GM12878 (cell line): Measurements from ENCODE around the gene CHST8. TPM values are rescaled to one million over a fixed set of nuclear protein-coding genes. Genes with fewer than 3 reads are reported as not detected.

Experiments used
- ATAC-seq: fragments of 200-7000 bp; cut with Tn5 transposase; 3 replicates; pipeline ENCODE4 v1.9.1; 2020; ENCODE audit warnings: mild to moderate bottlenecking, moderate library complexity
- BruUV-seq: library from RNA; stranded (reverse); fragments of 400-500 nt; replicated peaks from 2 replicates; lab custom pipeline; 2021; lab: Mats Ljungman, UMichigan
- CTCF ChIA-PET: fragments of 300-600 bp; sonication (Branson Sonifier 250); formaldehyde crosslinking; extraction: SDS; loops from one replicate; lab custom pipeline; 2021; ENCODE audit warnings: inconsistent platforms; lab: Yijun Ruan, JAX
- POLR2A ChIA-PET: fragments of 350-600 bp; formaldehyde crosslinking; extraction: SDS; loops from one replicate; lab custom pipeline; 2021; ENCODE audit warnings: inconsistent platforms; lab: Charles Lee
- RAD21 ChIA-PET: fragments of 300-600 bp; sonication (Branson Sonifier 250); formaldehyde crosslinking; loops from one replicate; lab custom pipeline; 2023; ENCODE audit warnings: antibody characterized with exemption; ENCODE audit not compliant: unreplicated experiment; lab: Charles Lee
- SMC1A ChIA-PET: fragments of 300-600 bp; sonication (Branson Sonifier 250); formaldehyde crosslinking; loops from one replicate; lab custom pipeline; 2023; ENCODE audit not compliant: unreplicated experiment, uncharacterized antibody; lab: Charles Lee
- DNase-seq: peaks from one replicate; pipeline ENCODE4 v3.0.0-alpha.2; 2011; ENCODE audit warnings: low read depth, low spot score
- FAIRE-seq: peaks from 3 replicates; lab custom pipeline; 2011; peaks lifted over from hg19 to GRCh38; lab: Jason Lieb, UNC
- H2AFZ ChIP-seq: 2 replicates; pipeline ENCODE4 v1.6.0; 2011; ENCODE audit warnings: low read depth, low read length, control low read depth; ENCODE audit not compliant: control insufficient read depth
- H3K27ac ChIP-seq: 2 replicates; pipeline ENCODE4 v1.5.1; 2011; ENCODE audit warnings: control low read depth; ENCODE audit not compliant: control insufficient read depth, insufficient read depth
- H3K27me3 ChIP-seq, 2 experiments: replicated peaks in 1 of 2; 2 replicates each; pipeline versions ENCODE4 v1.6.0 to v1.6.1; 2011; ENCODE audit warnings: low read length in 1 of 2; ENCODE audit not compliant: control insufficient read depth in 2 of 2, insufficient read depth in 2 of 2
- H3K36me3 ChIP-seq, 2 experiments: 2 replicates each; pipeline ENCODE4 v1.5.1; 2011; ENCODE audit warnings: low read length in 1 of 2; ENCODE audit not compliant: control insufficient read depth in 2 of 2, insufficient read depth in 2 of 2
- H3K4me1 ChIP-seq: 2 replicates; pipeline ENCODE4 v1.6.1; 2011; ENCODE audit warnings: mild to moderate bottlenecking, low read length, moderate library complexity, mixed read lengths; ENCODE audit not compliant: control insufficient read depth, insufficient read depth
- H3K4me2 ChIP-seq: 2 replicates; pipeline ENCODE4 v1.6.0; 2011; ENCODE audit warnings: control low read depth; ENCODE audit not compliant: control insufficient read depth, insufficient read depth
- H3K4me3 ChIP-seq: fragments of 200-600 bp; sonication (generic); 2 replicates; pipeline ENCODE4 v1.5.1; 2016
- H3K79me2 ChIP-seq: 2 replicates; pipeline ENCODE4 v1.6.0; 2011; ENCODE audit warnings: low read length; ENCODE audit not compliant: control insufficient read depth, insufficient read depth
- H3K9ac ChIP-seq: 2 replicates; pipeline ENCODE4 v1.8.0; 2011; ENCODE audit warnings: low read length, control low read depth, mixed read lengths; ENCODE audit not compliant: control insufficient read depth, insufficient read depth
- H3K9me3 ChIP-seq: replicated peaks from 3 replicates; pipeline ENCODE4 v1.5.1; 2011; ENCODE audit warnings: mild to moderate bottlenecking, low read length; ENCODE audit not compliant: control insufficient read depth, insufficient read depth
- H4K20me1 ChIP-seq: 2 replicates; pipeline ENCODE4 v1.6.0; 2011; ENCODE audit not compliant: control insufficient read depth, insufficient read depth
- BACH1 ChIP-seq: fragments of 450-650 bp; IDR thresholded peaks from 2 replicates; pipeline ENCODE4 v1.6.1; 2017; ENCODE audit warnings: mild to moderate bottlenecking, borderline replicate concordance
- BCL3 ChIP-seq: IDR thresholded peaks from 2 replicates; pipeline ENCODE4 v1.6.1; 2011; ENCODE audit warnings: borderline replicate concordance, low read depth, mild to moderate bottlenecking, moderate library complexity, low read length; ENCODE audit not compliant: insufficient read depth, poor library complexity, severe bottlenecking
- FOXK2 ChIP-seq: fragments of 450-650 bp; IDR thresholded peaks from 2 replicates; pipeline ENCODE4 v1.6.1; 2017; ENCODE audit warnings: mild to moderate bottlenecking, moderate library complexity
- IKZF2 ChIP-seq, 2 experiments: fragments of 450-650 bp; IDR thresholded peaks; 2 replicates each; pipeline ENCODE4 v1.6.1; 2017; ENCODE audit warnings: mild to moderate bottlenecking in 2 of 2, moderate library complexity in 2 of 2
- KDM1A ChIP-seq: fragments of 200-600 bp; sonication (generic); IDR thresholded peaks from 2 replicates; pipeline ENCODE4 v1.6.1; 2016; ENCODE audit warnings: borderline replicate concordance
- KLF5 ChIP-seq: fragments of 450-650 bp; IDR thresholded peaks from 2 replicates; pipeline ENCODE4 v1.6.1; 2014; ENCODE audit warnings: mild to moderate bottlenecking; ENCODE audit not compliant: partially characterized antibody
- LARP7 ChIP-seq: fragments of 450-650 bp; IDR thresholded peaks from 2 replicates; pipeline ENCODE4 v1.6.1; 2017; ENCODE audit warnings: mild to moderate bottlenecking
- MEF2A ChIP-seq: IDR thresholded peaks from 2 replicates; pipeline ENCODE4 v1.6.1; 2011; ENCODE audit warnings: low read depth, mild to moderate bottlenecking, low read length, moderate library complexity; ENCODE audit not compliant: insufficient read depth
- MEF2B ChIP-seq: fragments of 450-650 bp; IDR thresholded peaks from 2 replicates; pipeline ENCODE4 v1.6.1; 2018; ENCODE audit warnings: mild to moderate bottlenecking, moderate library complexity; ENCODE audit not compliant: partially characterized antibody, poor library complexity, severe bottlenecking
- POU2F2 ChIP-seq: IDR thresholded peaks from 3 replicates; pipeline ENCODE4 v1.6.1; 2011; ENCODE audit warnings: low read depth, mild to moderate bottlenecking, low read length, borderline replicate concordance
- SIX5 ChIP-seq: IDR thresholded peaks from 2 replicates; pipeline ENCODE4 v1.6.1; 2011; ENCODE audit warnings: mild to moderate bottlenecking, low read depth, low read length, moderate library complexity; ENCODE audit not compliant: severe bottlenecking
- SPI1 ChIP-seq: IDR thresholded peaks from 2 replicates; pipeline ENCODE4 v1.6.1; 2011; ENCODE audit warnings: low read depth, mild to moderate bottlenecking, low read length, moderate library complexity, borderline replicate concordance; ENCODE audit not compliant: insufficient read depth
- SREBF1 ChIP-seq: IDR thresholded peaks from 2 replicates; pipeline ENCODE4 v1.6.1; 2012; ENCODE audit warnings: mild to moderate bottlenecking, low read length
- SREBF2 ChIP-seq: IDR thresholded peaks from 2 replicates; pipeline ENCODE4 v1.6.1; 2012; ENCODE audit warnings: mild to moderate bottlenecking, low read length
- SUZ12 ChIP-seq: fragments of 200-600 bp; sonication (generic); IDR thresholded peaks from one replicate; pipeline ENCODE4 v1.6.1; 2018; ENCODE audit warnings: antibody characterized with exemption, mild to moderate bottlenecking; ENCODE audit not compliant: unreplicated experiment
- ZNF207 ChIP-seq: fragments of 450-650 bp; IDR thresholded peaks from 2 replicates; pipeline ENCODE4 v1.6.1; 2014; ENCODE audit warnings: antibody characterized with exemption, mild to moderate bottlenecking, borderline replicate concordance
- ZNF217 ChIP-seq: fragments of 450-650 bp; IDR thresholded peaks from 2 replicates; pipeline ENCODE4 v1.6.1; 2017; ENCODE audit warnings: antibody characterized with exemption, mild to moderate bottlenecking
- ZSCAN29 ChIP-seq: fragments of 450-650 bp; IDR thresholded peaks from 2 replicates; pipeline ENCODE4 v1.6.1; 2017; ENCODE audit warnings: mild to moderate bottlenecking, moderate library complexity
- WGBS: methylation state at CpG from one replicate; pipeline ENCODE4 v1.1.6; 2016; ENCODE audit warnings: low lambda C conversion rate; ENCODE audit not compliant: insufficient replicate concordance, insufficient coverage; ENCODE audit errors: missing lambda C conversion rate; 5-methylcytosine and 5-hydroxymethylcytosine counted together
- in situ Hi-C: fragments of 300-500 bp; cut with MboI; formaldehyde crosslinking; loops from 9 replicates; pipeline ENCODE4 v1.14.3; 2018; ENCODE audit warnings: mixed read lengths
- intact Hi-C: fragments of 100-400 bp; cut with micrococcal nuclease; formaldehyde crosslinking; loops from one replicate; pipeline ENCODE4 v1.14.2; 2022; ENCODE audit not compliant: unreplicated experiment
- polyA plus RNA-seq, 11 experiments: library from polyadenylated mRNA; depleted of rRNA in 4 of 11; unstranded in 6 of 11; stranded (reverse) in 5 of 11; fragments of >200 nt; fragmentation: Nextera tagmentation in 4 of 11; fragmentation: Illumina TruSeq in 1 of 11; extraction: Ambion mirVana in 4 of 11; extraction: Trizol in 1 of 11; gene quantifications; 1 replicate in 1 of 11; 2 replicates in 10 of 11; pipeline versions ENCODE4 v1.2.1 to v1.2.3, GENCODE V29; 2011 to 2016; ENCODE audit warnings: inconsistent platforms in 2 of 11, missing spikeins in 2 of 11, low read depth in 1 of 11
- total RNA-seq, 4 experiments: library from RNA; depleted of rRNA in 3 of 4; stranded (reverse); fragments of >200 nt in 3 of 4; fragmentation: Illumina TruSeq in 1 of 4; extraction: Trizol in 1 of 4; gene quantifications; 2 replicates each; pipeline versions ENCODE4 v1.2.1 to v1.2.3, GENCODE V29; 2013 to 2021

CHST8 gene
- total and polyA plus RNA-seq, 10 of the 15 experiments (the other 5 are each of a cell fraction or from before 2014, with no cell fraction given) = 0.06 TPM; not detected in 9

GRCh38 chr19:33634361-33635091 lies 12.8 kb downstream of the CHST8 start:
- in situ Hi-C loops (no loop called here), intact Hi-C loops (no loop called here)
- POLR2A ChIA-PET = no interaction called here
- no peak overlapping the region for H3K9ac ChIP-seq
- H3K27me3 ChIP-seq = no peaks in the 10 kb centered on the region
- no peaks in the 10 kb centered on the region for H3K4me1 ChIP-seq
- CTCF ChIA-PET = no interaction called here
- ATAC-seq (no peak), FAIRE-seq (no peak), DNase-seq (no peak)
- no peak overlapping the region for H3K4me2 ChIP-seq
- no peak overlapping the region for H3K4me3 ChIP-seq
- 20% methylated on average over 12 of the region's 14 CpGs for WGBS
- TF ChIP-seq MEF2A (no peak), BCL3 (no peak), SUZ12 (no peak), ZNF207 (no peak), ZSCAN29 (no peak), FOXK2 (no peak), LARP7 (no peak), KDM1A (no peak), KLF5 (no peak), POU2F2 (no peak), SREBF2 (no peak), SIX5 (no peak), SREBF1 (no peak), IKZF2 (IDR thresholded peaks at IDR 0.05) (no peak), ZNF217 (no peak), SPI1 (no peak), BACH1 (no peak), MEF2B (no peak)
- BruUV-seq = no TSS peak
- no peaks in the 10 kb centered on the region for H3K79me2 ChIP-seq
- H3K27ac ChIP-seq = no peak overlapping the region
- H3K36me3 ChIP-seq = no peaks in the 10 kb centered on the region
- SMC1A ChIA-PET = no interaction called here
- no peaks in the 10 kb centered on the region for H4K20me1 ChIP-seq
- no peaks in the 10 kb centered on the region for H3K9me3 ChIP-seq
- H2AFZ ChIP-seq = no peak overlapping the region
- RAD21 ChIA-PET = no interaction called here
